Endothelial cell of umbilical vein (primary cell): ENCODE measurements around the gene TSSC4. TPM values are rescaled to one million over a fixed set of nuclear protein-coding genes. Genes with fewer than 3 reads are reported as not detected.

ENCODE experiments used
- BruUV-seq: library from RNA; stranded (reverse); fragments of 400-500 nt; replicated peaks from 2 replicates; lab custom pipeline; 2021; lab: Mats Ljungman, UMichigan
- CTCF ChIA-PET: fragments of 300-600, 350-600 bp; sonication (Branson Sonifier 250); formaldehyde crosslinking; loops from one replicate; lab custom pipeline; 2021; ENCODE audit warnings: antibody characterized with exemption, inconsistent platforms; lab: Charles Lee
- POLR2A ChIA-PET: fragments of 300-600, 350-600 bp; sonication (Branson Sonifier 250); formaldehyde crosslinking; loops from one replicate; lab custom pipeline; 2021; ENCODE audit warnings: antibody characterized with exemption, inconsistent platforms; lab: Charles Lee
- DNase-seq: peaks from one replicate; pipeline ENCODE4 v3.0.0-alpha.2; 2011; ENCODE audit warnings: low read depth, low spot score
- FAIRE-seq: peaks from 2 replicates; lab custom pipeline; 2011; peaks lifted over from hg19 to GRCh38; lab: Jason Lieb, UNC
- H2AFZ ChIP-seq: 2 replicates; pipeline ENCODE4 v1.6.0; 2012; ENCODE audit warnings: low read depth, low read length, control low read depth, inconsistent platforms
- H3K27ac ChIP-seq: 2 replicates; pipeline ENCODE4 v1.5.1; 2011; ENCODE audit warnings: low read depth, mild to moderate bottlenecking, control low read depth, low read length, moderate library complexity; ENCODE audit not compliant: insufficient read depth
- H3K27me3 ChIP-seq, 2 experiments: 2 replicates each; pipeline versions ENCODE4 v1.6.0 to v1.6.1; 2011; ENCODE audit warnings: low read length in 2 of 2, mixed read lengths in 1 of 2; ENCODE audit not compliant: control insufficient read depth in 2 of 2, insufficient read depth in 2 of 2
- H3K36me3 ChIP-seq, 2 experiments: 2 replicates in 1 of 2; 3 replicates in 1 of 2; pipeline ENCODE4 v1.5.1; 2011; ENCODE audit warnings: low read length in 2 of 2, mild to moderate bottlenecking in 1 of 2, moderate library complexity in 1 of 2; ENCODE audit not compliant: control insufficient read depth in 2 of 2, insufficient read depth in 2 of 2; ENCODE audit errors: extremely low read depth in 1 of 2
- H3K4me1 ChIP-seq: 3 replicates; pipeline ENCODE4 v1.5.1; 2011; ENCODE audit warnings: mild to moderate bottlenecking, low read length; ENCODE audit not compliant: control insufficient read depth, insufficient read depth; ENCODE audit errors: extremely low read depth
- H3K4me2 ChIP-seq: 2 replicates; pipeline ENCODE4 v1.6.1; 2011; ENCODE audit warnings: low read length, control low read depth, mixed read lengths; ENCODE audit not compliant: insufficient read depth
- H3K4me3 ChIP-seq, 3 experiments: fragments of 200-600 bp in 1 of 3; sonication (generic), shearing (Covaris generic) in 1 of 3; replicated peaks in 1 of 3; 2 replicates each; pipeline ENCODE4 v1.5.1; 2011 to 2016; ENCODE audit warnings: control low read depth in 3 of 3, low read length in 3 of 3, mild to moderate bottlenecking in 2 of 3, inconsistent platforms in 1 of 3, low read depth in 1 of 3, moderate library complexity in 1 of 3; ENCODE audit not compliant: insufficient read depth in 1 of 3
- H3K79me2 ChIP-seq: 2 replicates; pipeline ENCODE4 v1.6.0; 2012; ENCODE audit warnings: low read length, inconsistent platforms; ENCODE audit not compliant: control insufficient read depth, insufficient read depth
- H3K9ac ChIP-seq: replicated peaks from 2 replicates; pipeline ENCODE3; 2011; ENCODE audit warnings: low read length, control low read depth; ENCODE audit not compliant: insufficient read depth; ENCODE audit errors: extremely low read depth
- H3K9me1 ChIP-seq: replicated peaks from 3 replicates; pipeline ENCODE4 v1.6.0; 2011; ENCODE audit warnings: mild to moderate bottlenecking, low read length; ENCODE audit not compliant: control insufficient read depth, insufficient read depth; ENCODE audit errors: extremely low read depth
- H3K9me3 ChIP-seq: replicated peaks from 2 replicates; pipeline ENCODE4 v1.5.1; 2012; ENCODE audit warnings: low read length, inconsistent platforms; ENCODE audit not compliant: control insufficient read depth, insufficient read depth
- H4K20me1 ChIP-seq: replicated peaks from 2 replicates; pipeline ENCODE3; 2011; ENCODE audit warnings: mild to moderate bottlenecking, low read length; ENCODE audit not compliant: control insufficient read depth, insufficient read depth; ENCODE audit errors: extremely low read depth
- EZH2 ChIP-seq: IDR thresholded peaks from 2 replicates; pipeline ENCODE4 v1.6.1; 2012; ENCODE audit warnings: borderline replicate concordance, low read depth, mild to moderate bottlenecking, moderate library complexity, low read length, inconsistent platforms; ENCODE audit not compliant: severe bottlenecking
- FOS ChIP-seq: IDR thresholded peaks from 2 replicates; pipeline ENCODE4 v1.6.1; 2011; ENCODE audit warnings: mild to moderate bottlenecking, low read length, moderate library complexity, borderline replicate concordance; ENCODE audit not compliant: insufficient read depth
- GATA2 ChIP-seq: IDR thresholded peaks from 2 replicates; pipeline ENCODE4 v1.7.0; 2011; ENCODE audit warnings: low read depth, mild to moderate bottlenecking, moderate library complexity, mixed read lengths, low read length; ENCODE audit not compliant: insufficient read length, insufficient read depth
- JUN ChIP-seq: IDR thresholded peaks from 2 replicates; pipeline ENCODE4 v1.6.1; 2011; ENCODE audit warnings: borderline replicate concordance, low read depth; ENCODE audit not compliant: insufficient read length, insufficient read depth
- MYC ChIP-seq: IDR thresholded peaks from one replicate; pipeline ENCODE4 v1.6.1; 2011; ENCODE audit warnings: mild to moderate bottlenecking, low read depth, low read length
- POLR2A ChIP-seq: IDR thresholded peaks from 2 replicates; pipeline ENCODE4 v1.6.1; 2012; ENCODE audit warnings: low read depth, mild to moderate bottlenecking, control low read depth, low read length
- POLR2AphosphoS5 ChIP-seq: IDR thresholded peaks from 2 replicates; pipeline ENCODE4 v1.6.1; 2012; ENCODE audit warnings: low read depth, mild to moderate bottlenecking, control low read depth, low read length, moderate library complexity; ENCODE audit not compliant: insufficient read depth
- dilution Hi-C: fragments of 300-500 bp; cut with MboI; formaldehyde crosslinking; loops from one replicate; pipeline ENCODE4 v1.15.0; 2019; ENCODE audit warnings: low sequenced_read_pairs; ENCODE audit not compliant: extremely low pct_ligation_motif_present
- intact Hi-C: fragments of 100-400 bp; cut with micrococcal nuclease; formaldehyde crosslinking; loops from one replicate; pipeline ENCODE4 v1.10.0; 2022
- polyA plus RNA-seq, 4 experiments: library from polyadenylated mRNA; depleted of rRNA in 3 of 4; stranded (reverse) in 3 of 4; unstranded in 1 of 4; fragments of >200 nt; gene quantifications; 2 replicates each; pipeline versions ENCODE4 v1.2.1 to v1.2.3, GENCODE V29; 2011 to 2012; ENCODE audit warnings: missing spikeins in 1 of 4
- total RNA-seq: library from RNA; stranded (reverse); gene quantifications from 2 replicates; pipeline ENCODE4 v1.2.3, GENCODE V29; 2021
- TF ChIP-seq, protein P1 (sequence below), 2 donors: IDR thresholded peaks; 1 replicate in 1 of 2; 2 replicates in 1 of 2; pipeline ENCODE4 v1.5.1; 2011; ENCODE audit warnings: low read length in 2 of 2, mild to moderate bottlenecking in 2 of 2, moderate library complexity in 2 of 2, control low read depth in 1 of 2, inconsistent platforms in 1 of 2, low read depth in 1 of 2; ENCODE audit not compliant: insufficient read depth in 1 of 2; ENCODE audit errors: extremely low read depth in 1 of 2
- TF ChIP-seq, protein P2 (sequence below): IDR thresholded peaks from 2 replicates; pipeline ENCODE4 v1.6.1; 2011; ENCODE audit not compliant: insufficient read depth, insufficient read length

The TSSC4 gene
- total and polyA plus RNA-seq, 2 donors (not counting 3 experiments of a cell fraction or from before 2014, with no cell fraction given), result 42.7 to 59.6 TPM

DNA sequence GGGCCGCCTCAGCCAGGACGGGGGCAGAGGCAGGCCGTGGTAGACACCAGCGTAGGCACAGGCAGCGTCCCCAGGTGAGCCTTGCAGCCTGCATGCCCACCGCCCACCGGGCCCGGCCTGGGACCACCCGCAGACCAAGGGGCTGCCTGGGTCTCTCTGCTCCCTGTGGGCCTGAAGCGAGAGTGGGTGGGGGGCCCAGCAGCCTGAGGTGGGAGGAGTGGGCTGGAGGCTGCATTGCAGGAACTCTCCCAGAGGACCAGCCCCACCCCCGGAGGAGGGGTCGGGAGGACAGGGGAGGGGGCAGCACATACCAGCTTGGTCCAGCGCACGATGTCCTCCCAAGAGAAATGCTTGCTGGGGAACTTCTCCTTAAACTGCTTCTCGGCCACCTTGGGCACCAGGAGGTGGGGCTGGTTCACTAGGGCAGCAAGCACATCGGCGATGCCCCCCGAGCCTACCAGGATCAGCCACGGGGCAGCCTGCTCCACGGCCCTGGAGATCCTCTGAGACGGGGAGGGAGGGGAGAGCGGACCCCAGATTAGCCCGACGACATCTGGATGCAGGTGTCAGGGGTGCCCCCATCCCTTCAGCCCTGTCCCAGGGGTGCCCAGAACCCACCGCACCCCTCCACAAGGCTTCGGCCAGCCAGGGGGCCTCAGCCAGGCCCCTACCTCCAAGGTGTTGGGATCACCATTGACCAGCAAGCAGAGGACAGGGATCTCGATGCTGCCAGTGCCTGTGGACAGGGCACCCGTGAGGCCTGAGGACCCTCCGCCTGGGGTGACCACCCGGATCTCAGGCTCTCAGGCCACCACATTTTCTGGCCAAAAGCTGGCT, 17.5 kb downstream of the TSSC4 start:
- TF ChIP-seq GATA2 (no peak), JUN (no peak), MYC (no peak), EZH2 (no peak), POLR2A (no peak), POLR2AphosphoS5 (no peak), FOS (no peak)
- TF ChIP-seq, protein P1, sequence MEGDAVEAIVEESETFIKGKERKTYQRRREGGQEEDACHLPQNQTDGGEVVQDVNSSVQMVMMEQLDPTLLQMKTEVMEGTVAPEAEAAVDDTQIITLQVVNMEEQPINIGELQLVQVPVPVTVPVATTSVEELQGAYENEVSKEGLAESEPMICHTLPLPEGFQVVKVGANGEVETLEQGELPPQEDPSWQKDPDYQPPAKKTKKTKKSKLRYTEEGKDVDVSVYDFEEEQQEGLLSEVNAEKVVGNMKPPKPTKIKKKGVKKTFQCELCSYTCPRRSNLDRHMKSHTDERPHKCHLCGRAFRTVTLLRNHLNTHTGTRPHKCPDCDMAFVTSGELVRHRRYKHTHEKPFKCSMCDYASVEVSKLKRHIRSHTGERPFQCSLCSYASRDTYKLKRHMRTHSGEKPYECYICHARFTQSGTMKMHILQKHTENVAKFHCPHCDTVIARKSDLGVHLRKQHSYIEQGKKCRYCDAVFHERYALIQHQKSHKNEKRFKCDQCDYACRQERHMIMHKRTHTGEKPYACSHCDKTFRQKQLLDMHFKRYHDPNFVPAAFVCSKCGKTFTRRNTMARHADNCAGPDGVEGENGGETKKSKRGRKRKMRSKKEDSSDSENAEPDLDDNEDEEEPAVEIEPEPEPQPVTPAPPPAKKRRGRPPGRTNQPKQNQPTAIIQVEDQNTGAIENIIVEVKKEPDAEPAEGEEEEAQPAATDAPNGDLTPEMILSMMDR (IDR thresholded peaks at IDR 0.05; ENCODE audit: extremely low read depth in 1 of 2, insufficient read depth in 1 of 2, low read depth in 1 of 2, low read length in 2 of 2), result no peak
- TF ChIP-seq, protein P2, sequence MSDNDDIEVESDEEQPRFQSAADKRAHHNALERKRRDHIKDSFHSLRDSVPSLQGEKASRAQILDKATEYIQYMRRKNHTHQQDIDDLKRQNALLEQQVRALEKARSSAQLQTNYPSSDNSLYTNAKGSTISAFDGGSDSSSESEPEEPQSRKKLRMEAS, result no peak
- no peak overlapping the region for H3K9ac ChIP-seq
- no peaks in the 10 kb centered on the region for H3K79me2 ChIP-seq
- H2AFZ ChIP-seq, result no peak overlapping the region
- POLR2A ChIA-PET, result no interaction called here
- no peaks in the 10 kb centered on the region for H3K9me3 ChIP-seq
- dilution Hi-C loops, result no loop called here
- no peaks in the 10 kb centered on the region for H3K4me1 ChIP-seq
- intact Hi-C loops, result loop anchor here (2.0 kb wide), 1 partner anchor 39 kb away; no protein-coding TSS in a partner anchor
- H3K4me2 ChIP-seq, result no peak overlapping the region
- CTCF ChIA-PET, result interaction anchor here (0.7 to 10.1 kb wide), 9 partner anchors 9 to 474 kb away, joined by 3 to 829 read pairs (median 5); partner anchors contain the start of genes C11orf21, TSPAN32 and TSSC4
- no peak overlapping the region for H3K27ac ChIP-seq
- FAIRE-seq (no peak), DNase-seq (no peak)
- no TSS peak for BruUV-seq
- no peaks in the 10 kb centered on the region for H4K20me1 ChIP-seq
- no peak overlapping the region for H3K4me3 ChIP-seq
- no peaks in the 10 kb centered on the region for H3K9me1 ChIP-seq
- H3K27me3 ChIP-seq, result no peaks in the 10 kb centered on the region
- H3K36me3 ChIP-seq, result no peaks in the 10 kb centered on the region
